ENCODE data around the gene KBTBD13. TPM values are rescaled to one million over a fixed set of nuclear protein-coding genes. Genes with fewer than 3 reads are reported as not detected.
"Not testable (repeated sequence)": the region's sequence is repeated elsewhere in the genome, so short reads cannot be mapped to it uniquely, and the experiment has no call there.

KBTBD13 gene
- total RNA-seq, 2 experiments from 2014 or later = not detected

DNA sequence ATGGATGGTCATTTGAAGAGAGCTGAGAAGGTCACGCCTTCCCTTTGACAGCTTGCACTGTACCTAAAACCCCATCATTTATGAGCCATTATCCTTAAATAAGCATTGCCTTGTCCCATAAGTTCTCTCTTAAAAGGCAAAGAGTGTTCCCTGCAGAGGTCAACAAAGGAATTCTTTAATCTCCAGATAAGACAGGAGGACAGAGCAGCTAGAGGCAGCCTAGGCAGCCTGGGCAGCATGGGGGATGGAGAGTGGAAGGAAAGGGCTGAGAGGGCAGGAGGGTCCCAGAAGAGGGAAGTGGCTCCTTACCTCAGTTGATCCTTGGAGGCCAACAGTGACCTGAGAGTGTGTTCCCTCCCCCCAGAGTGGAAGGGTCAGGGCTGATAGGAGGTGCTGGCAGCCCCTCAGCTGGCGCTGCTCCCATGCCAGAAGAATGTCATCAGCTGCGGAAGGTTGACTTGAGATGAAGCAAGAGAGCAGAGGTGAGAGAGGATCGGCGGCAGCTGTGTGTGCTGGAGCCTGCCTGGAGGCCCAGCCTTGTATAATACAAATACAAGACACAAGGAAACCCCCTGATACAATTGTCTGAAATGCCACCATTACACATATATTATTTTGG lies 12.8 kb downstream of the KBTBD13 start:
- H3K4me3 Mint-ChIP-seq = no peak overlapping the region
- H3K9me3 Mint-ChIP-seq (ENCODE audit: low read depth) = no peaks in the 10 kb centered on the region
- POLR2A ChIA-PET = no interaction called here
- no peak for DNase-seq
- H3K4me1 Mint-ChIP-seq = no peaks in the 10 kb centered on the region
- H3K36me3 Mint-ChIP-seq (ENCODE audit: low read depth) = no peaks in the 10 kb centered on the region
- CTCF ChIA-PET = interaction anchor here (0.7 to 0.9 kb wide), 2 partner anchors 82 to 197 kb away, joined by 3 to 4 read pairs; no protein-coding TSS in a partner anchor
- ATAC-seq = no peak
- no peaks in the 10 kb centered on the region for H3K27me3 Mint-ChIP-seq
- intact Hi-C loops (cut with DNase I, micrococcal nuclease) = no loop called here
- H3K27ac Mint-ChIP-seq = no peak overlapping the region

- H3K9me3 Mint-ChIP-seq (ENCODE audit: low read depth) = no peaks in the 10 kb centered on the region
- H3K36me3 Mint-ChIP-seq (ENCODE audit: low read depth) = no peaks in the 10 kb centered on the region
- H3K4me3 Mint-ChIP-seq = no peak overlapping the region
- H3K4me1 Mint-ChIP-seq = no peaks in the 10 kb centered on the region
- no peak overlapping the region for H3K27ac Mint-ChIP-seq
- intact Hi-C loops (cut with DNase I, micrococcal nuclease) = no loop called here
- no peak for DNase-seq
- ChIA-PET POLR2A (no interaction called here), CTCF (interaction anchor here (0.6 to 1.6 kb wide), 2 partner anchors 9 to 71 kb away, joined by 3 to 6 read pairs; no protein-coding TSS in a partner anchor)
- no peaks in the 10 kb centered on the region for H3K27me3 Mint-ChIP-seq
- ATAC-seq = no peak
These were observed 15.6 kb downstream of the KBTBD13 start for GRCh38 chr15:65091946-65092770.

DNA sequence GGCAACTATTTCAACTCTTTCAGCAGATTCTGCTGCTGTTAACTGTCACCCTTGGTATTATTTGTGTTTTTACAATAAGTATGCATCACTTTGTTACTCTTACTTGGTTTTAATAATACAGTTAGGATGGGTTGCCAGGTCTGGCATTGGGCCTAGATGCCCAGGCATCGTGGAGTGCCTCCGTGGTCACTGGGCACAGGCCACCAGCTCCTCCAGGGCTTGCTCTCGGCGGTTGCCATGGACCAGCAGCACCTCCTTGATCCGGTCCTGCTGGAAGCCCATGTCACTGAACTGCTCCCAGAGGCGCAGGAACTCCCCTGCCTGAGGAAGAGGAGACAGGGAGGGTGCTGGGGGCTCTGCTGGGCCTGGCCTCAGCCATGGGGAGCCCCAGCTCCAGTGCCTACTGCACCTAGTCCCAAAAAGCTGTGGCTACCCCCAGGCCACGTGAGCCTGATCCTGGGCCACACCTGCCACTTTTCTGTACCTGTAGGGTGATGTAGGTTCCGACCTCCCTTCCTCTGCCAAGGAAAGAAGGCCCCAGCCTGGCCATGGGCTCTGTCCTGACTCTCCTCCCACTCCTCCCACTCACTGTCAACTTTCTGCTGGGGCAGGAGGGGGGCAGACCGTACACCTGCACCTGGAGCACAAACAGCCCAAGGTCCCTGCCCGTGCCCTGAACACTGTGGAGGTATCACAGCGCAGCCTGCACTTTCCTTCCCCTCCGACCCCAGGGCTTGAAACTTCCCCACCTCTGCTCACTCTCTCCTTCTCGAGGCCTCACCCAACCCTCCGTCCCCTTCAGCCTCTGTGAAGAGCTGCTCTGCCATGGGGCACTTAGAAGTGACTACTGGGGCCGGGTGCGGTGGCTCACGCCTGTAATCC lies 16.6 kb downstream of the KBTBD13 start:
- no peaks in the 10 kb centered on the region for H3K9me3 Mint-ChIP-seq (ENCODE audit: low read depth)
- H3K36me3 Mint-ChIP-seq (ENCODE audit: low read depth) = peaks cover 5% of the 10 kb centered on the region
- ChIA-PET CTCF (interaction anchor here (0.6 to 1.6 kb wide), 2 partner anchors 8 to 72 kb away, joined by 3 to 6 read pairs; no protein-coding TSS in a partner anchor), POLR2A (no interaction called here)
- H3K4me3 Mint-ChIP-seq = no peak overlapping the region
- no peaks in the 10 kb centered on the region for H3K27me3 Mint-ChIP-seq
- H3K27ac Mint-ChIP-seq = no peak overlapping the region
- ATAC-seq (no peak), DNase-seq (no peak)
- no peaks in the 10 kb centered on the region for H3K4me1 Mint-ChIP-seq
- intact Hi-C loops (cut with DNase I, micrococcal nuclease) = no loop called here

- H3K27ac Mint-ChIP-seq; H3K36me3 Mint-ChIP-seq (ENCODE audit: low read depth); H3K4me3 Mint-ChIP-seq; ATAC-seq; H3K9me3 Mint-ChIP-seq (ENCODE audit: low read depth); H3K27me3 Mint-ChIP-seq; intact Hi-C loops (cut with DNase I, micrococcal nuclease); H3K4me1 Mint-ChIP-seq; POLR2A ChIA-PET; DNase-seq: not testable (repeated sequence)
- CTCF ChIA-PET = interaction anchor here (0.8 kb wide), 1 partner anchor 291 kb away, joined by 3 read pairs; no protein-coding TSS in a partner anchor
These were observed 17.2 kb downstream of the KBTBD13 start for GRCh38 chr15:65093793-65094170.

DNA sequence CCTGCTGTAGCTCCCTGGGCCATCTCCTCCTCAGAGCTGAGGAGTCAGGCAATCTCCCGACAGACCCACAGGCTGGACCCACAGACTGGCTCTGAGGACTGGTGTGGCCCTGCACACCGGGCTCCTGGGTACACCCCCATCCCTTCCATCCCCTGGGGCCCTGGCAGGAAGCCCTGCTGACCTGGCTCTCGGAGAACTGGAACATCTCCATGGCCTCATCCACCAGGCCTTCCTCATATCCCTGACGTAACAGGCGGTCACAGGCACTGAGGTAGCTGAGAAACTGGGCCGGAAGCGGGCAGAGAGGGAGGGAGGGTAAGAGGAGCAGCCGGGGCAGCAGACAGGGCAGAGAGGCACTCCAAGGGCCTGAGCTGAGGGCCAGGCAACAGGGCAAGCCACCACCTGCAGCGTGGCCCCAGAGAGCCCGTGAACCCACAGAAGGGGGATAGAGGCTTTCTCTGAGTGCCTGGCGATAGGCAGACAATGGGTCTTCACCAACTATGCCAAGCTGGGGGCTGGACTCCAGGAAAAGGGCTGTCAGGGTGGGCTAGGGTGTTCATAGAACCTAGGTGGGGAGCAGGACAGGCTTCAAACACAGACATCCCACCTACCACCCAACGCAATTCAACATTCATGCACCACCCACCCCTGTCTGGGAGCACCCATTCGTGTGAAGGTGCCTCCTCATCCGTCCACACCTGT lies 17.9 kb downstream of the KBTBD13 start:
- Mint-ChIP-seq H3K4me1 (no peaks in the 10 kb centered on the region), H3K4me3 (no peak overlapping the region), H3K27ac (no peak overlapping the region), H3K36me3 (ENCODE audit: low read depth) (peaks cover 13% of the 10 kb centered on the region), H3K9me3 (ENCODE audit: low read depth) (no peaks in the 10 kb centered on the region), H3K27me3 (no peaks in the 10 kb centered on the region)
- CTCF ChIA-PET = interaction anchor here (0.8 kb wide), 1 partner anchor 291 kb away, joined by 3 read pairs; no protein-coding TSS in a partner anchor
- DNase-seq = no peak
- no peak for ATAC-seq
- intact Hi-C loops (cut with DNase I, micrococcal nuclease) = no loop called here
- POLR2A ChIA-PET = no interaction called here

DNA sequence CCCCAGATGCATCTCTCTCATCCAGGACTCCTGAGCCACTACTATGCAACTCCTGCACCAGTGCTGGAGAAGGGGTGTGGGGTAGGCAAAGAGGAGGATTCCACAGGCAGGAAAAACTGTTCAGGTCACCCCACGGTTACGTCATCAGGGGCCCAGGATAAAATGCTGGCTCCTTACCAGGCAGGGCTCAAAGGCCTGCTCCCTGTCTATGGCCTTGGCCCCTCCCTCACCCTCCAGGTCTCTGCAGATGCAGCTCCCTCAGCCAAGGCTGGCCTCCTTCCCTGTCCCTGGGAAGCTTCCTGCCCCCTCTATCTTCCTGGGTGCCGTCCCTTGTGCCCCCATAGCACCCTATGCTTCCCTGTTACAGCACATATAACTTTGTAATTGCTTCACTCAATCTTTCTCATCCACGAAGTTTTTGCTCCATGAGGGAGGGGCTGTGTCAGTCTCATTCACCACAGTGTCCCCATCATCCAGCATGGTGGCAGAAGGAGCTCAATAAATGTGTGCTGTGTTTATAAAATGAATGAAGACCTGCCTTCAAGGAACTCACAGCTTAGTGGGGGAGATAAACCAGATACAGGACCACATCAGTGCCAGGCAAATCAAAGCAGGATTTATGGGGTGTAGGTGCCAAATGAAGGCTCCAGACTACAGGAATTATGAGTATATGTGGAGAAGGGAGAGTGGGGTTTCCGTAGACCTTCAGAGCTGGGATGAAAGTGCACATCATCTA lies 18.6 kb downstream of the KBTBD13 start:
- ChIA-PET CTCF (interaction anchor here (0.9 to 1.1 kb wide), 2 partner anchors 12 to 75 kb away, joined by 3 to 4 read pairs; no protein-coding TSS in a partner anchor), POLR2A (interaction anchor here (0.6 to 1.0 kb wide), 2 partner anchors 40 to 333 kb away, joined by 3 to 6 read pairs; no protein-coding TSS in a partner anchor)
- Mint-ChIP-seq H3K27me3 (no peaks in the 10 kb centered on the region), H3K4me1 (no peaks in the 10 kb centered on the region), H3K9me3 (ENCODE audit: low read depth) (no peaks in the 10 kb centered on the region), H3K4me3 (no peak overlapping the region), H3K36me3 (ENCODE audit: low read depth) (peaks cover 13% of the 10 kb centered on the region), H3K27ac (no peak overlapping the region)
- intact Hi-C loops (cut with DNase I, micrococcal nuclease) = no loop called here
- DNase-seq (no peak), ATAC-seq (no peak)

GRCh38 chr15:65095747-65096104 lies 19.2 kb downstream of the KBTBD13 start:
- Mint-ChIP-seq H3K27ac (no peak overlapping the region), H3K4me3 (no peak overlapping the region)

GRCh38 chr15:65096481-65097385 lies 20.2 kb downstream of the KBTBD13 start:
- peaks cover 21% of the 10 kb centered on the region for H3K36me3 Mint-ChIP-seq (ENCODE audit: low read depth)
- ATAC-seq (no peak), DNase-seq (no peak)
- no peaks in the 10 kb centered on the region for H3K4me1 Mint-ChIP-seq
- H3K4me3 Mint-ChIP-seq = no peak overlapping the region
- H3K27me3 Mint-ChIP-seq = no peaks in the 10 kb centered on the region
- H3K27ac Mint-ChIP-seq = no peak overlapping the region
- ChIA-PET CTCF (interaction anchor here (1.1 kb wide), 1 partner anchor 14 kb away, joined by 4 read pairs; no protein-coding TSS in a partner anchor), POLR2A (no interaction called here)
- intact Hi-C loops (cut with DNase I, micrococcal nuclease) = no loop called here
- no peaks in the 10 kb centered on the region for H3K9me3 Mint-ChIP-seq (ENCODE audit: low read depth)

More at GRCh38 chr15:65095747-65096104, 19.2 kb downstream of the KBTBD13 start:
- POLR2A ChIA-PET = interaction anchor here (0.6 to 1.0 kb wide), 2 partner anchors 41 to 333 kb away, joined by 3 to 6 read pairs; no protein-coding TSS in a partner anchor
- H3K36me3 Mint-ChIP-seq (ENCODE audit: low read depth) = peaks cover 16% of the 10 kb centered on the region
- no peaks in the 10 kb centered on the region for H3K27me3 Mint-ChIP-seq
- CTCF ChIA-PET = interaction anchor here (0.9 to 1.1 kb wide), 2 partner anchors 13 to 75 kb away, joined by 3 to 4 read pairs; no protein-coding TSS in a partner anchor
- DNase-seq (no peak), ATAC-seq (no peak)
- intact Hi-C loops (cut with DNase I, micrococcal nuclease) = no loop called here
- H3K9me3 Mint-ChIP-seq (ENCODE audit: low read depth) = no peaks in the 10 kb centered on the region
- H3K4me1 Mint-ChIP-seq = no peaks in the 10 kb centered on the region

GRCh38 chr15:65097651-65098263 lies 21.2 kb downstream of the KBTBD13 start:
- POLR2A ChIA-PET = no interaction called here
- Mint-ChIP-seq H3K9me3 (ENCODE audit: low read depth) (no peaks in the 10 kb centered on the region), H3K4me3 (no peak overlapping the region), H3K27ac (no peak overlapping the region), H3K36me3 (ENCODE audit: low read depth) (peaks cover 22% of the 10 kb centered on the region), H3K4me1 (no peaks in the 10 kb centered on the region), H3K27me3 (no peaks in the 10 kb centered on the region)
- DNase-seq (no peak), ATAC-seq (no peak)
- intact Hi-C loops (cut with DNase I, micrococcal nuclease) = no loop called here
- CTCF ChIA-PET = no interaction called here
